HG03159 (cell line): Measurements from ENCODE around the gene LINGO4.

Source experiments
- ATAC-seq: cut with Tn5 transposase; IDR thresholded peaks from one replicate; pipeline ENCODE4 v1.9.1; 2021; ENCODE audit warnings: mild to moderate bottlenecking, moderate library complexity; ENCODE audit not compliant: unreplicated experiment

LINGO4 gene

DNA sequence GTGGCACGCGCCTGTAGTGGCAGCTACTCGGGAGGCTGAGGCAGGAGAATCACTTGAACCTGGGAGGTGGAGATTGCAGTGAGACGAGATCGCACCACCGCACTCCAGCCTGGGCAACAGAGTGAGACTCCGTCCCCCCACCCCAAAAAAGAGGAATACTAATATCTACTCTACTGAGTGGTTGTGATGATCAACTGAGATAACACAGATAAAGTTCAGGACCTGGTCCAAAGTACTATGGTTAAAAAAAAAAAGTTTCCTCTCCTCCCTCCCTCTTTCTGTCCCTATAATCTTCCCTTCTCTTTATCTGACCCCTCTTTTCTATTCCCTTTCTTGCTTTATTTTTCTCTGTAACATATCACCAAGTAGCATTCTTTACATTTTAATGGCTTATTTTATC is 30.4 kb upstream of the LINGO4 start:
- ATAC-seq, result no peak

DNA sequence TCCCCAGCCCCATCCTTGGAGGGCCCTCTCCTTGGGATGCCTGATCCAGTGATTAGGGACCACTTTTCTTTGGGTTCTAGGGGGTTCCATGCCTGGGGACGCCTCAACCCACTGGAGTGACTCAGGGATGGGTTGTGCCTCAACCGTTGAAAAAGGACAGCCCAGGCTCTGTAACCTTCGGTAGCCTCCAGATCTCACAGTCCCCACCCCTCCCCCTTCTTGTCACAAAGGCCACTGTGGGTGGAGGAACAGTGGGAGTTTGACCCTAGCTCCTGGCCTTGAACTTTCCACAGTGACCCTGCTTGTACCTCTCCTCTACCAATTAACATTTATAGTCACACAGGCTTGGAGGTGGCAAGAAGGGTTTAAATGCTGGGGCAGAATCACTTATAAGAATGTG is 29.0 kb upstream of the LINGO4 start:
- no peak for ATAC-seq

DNA sequence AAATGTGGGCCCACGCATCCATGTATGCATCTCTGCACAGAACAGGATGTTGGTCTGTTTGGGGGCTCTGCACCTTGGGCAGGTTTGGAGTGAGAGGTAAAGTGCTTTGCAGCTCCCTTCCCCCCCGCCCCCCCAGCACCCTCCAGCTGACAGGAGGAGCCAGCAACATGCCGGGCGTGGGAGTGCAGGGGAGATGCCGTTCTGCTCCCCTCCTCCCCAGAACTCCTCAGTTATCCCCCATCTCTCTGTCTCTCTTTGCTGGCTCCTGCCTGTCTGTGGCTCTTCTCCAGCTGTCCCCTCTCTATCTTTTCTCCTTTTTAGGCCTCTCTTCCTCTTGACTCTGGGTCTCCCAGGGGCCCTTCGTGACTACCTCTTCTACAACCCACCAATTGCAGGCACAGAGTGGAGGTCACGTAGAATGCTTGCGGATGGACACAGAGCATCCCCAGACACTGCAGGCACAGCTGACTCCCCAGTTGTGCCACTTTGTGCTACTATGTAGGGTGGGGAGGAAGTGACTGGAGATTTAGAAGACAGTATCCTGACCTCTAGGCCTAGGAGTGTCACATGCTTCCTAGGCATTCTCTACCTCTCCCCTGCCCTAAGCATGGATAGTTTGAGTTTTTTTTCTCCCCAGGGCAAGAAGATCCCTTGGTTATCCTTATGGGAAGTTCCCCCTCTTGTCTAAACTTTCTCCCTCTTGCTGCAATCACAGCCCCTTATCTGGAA is 28.1 kb upstream of the LINGO4 start:
- no peak for ATAC-seq

DNA sequence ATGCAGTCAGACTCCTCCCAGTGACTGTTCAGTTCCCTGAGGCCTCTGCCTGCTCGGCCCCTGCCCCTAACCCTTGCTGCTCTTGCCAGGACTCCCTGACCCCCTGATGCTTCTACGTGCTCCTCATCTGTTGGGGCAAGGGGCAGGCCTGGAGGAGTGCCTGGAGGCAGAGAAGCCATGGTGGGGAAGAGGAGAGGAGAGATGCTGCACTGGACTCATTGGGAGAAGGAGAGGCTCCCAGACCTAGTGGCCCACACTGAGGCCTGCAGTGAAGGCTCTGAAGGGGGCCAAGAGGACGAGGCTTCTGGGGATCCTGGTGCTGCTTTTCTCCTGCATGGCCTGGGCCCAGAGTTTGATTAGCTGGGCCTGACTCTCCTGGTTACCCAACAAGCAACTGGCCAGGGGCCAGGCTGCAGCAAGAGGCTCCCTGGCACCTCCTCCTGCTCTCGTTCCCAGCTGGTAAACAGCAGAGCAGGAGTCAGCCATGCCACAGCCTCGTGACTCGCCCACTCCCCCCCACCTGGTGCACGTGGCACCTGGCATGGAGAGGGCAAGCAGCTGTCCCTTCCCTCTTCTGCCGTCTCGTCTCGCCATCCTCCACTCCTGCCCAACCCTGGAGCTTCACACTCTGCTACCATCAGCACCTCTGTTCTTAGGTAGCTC is 27.2 kb upstream of the LINGO4 start:
- no peak for ATAC-seq

DNA sequence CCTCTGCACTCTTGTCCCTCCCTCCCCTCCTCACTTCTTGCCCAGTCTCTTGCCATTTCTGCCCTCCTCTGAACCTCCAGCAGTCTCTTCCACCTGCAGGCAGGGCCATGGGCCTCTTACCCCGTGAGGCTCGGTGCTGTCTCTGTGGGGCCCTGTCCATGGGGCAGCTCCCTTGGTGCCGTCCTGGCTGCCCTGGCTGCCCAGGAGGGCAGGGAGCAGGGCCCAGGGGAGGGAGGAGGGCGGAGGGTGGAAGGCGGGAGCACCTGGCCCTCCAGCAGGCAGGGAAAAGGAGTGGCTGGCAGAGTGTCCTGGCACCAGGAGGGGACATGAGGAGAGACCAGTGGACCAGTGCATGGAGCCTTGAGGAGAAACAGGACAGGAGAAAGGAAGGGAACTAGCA is 26.4 kb upstream of the LINGO4 start, which contains the start of gene RORC:
Gene RORC (minus strand): TSS at position 198 of the 400 bp plus-strand sequence. CDS start 38 bp downstream, at position 160.
- no peak for ATAC-seq

DNA sequence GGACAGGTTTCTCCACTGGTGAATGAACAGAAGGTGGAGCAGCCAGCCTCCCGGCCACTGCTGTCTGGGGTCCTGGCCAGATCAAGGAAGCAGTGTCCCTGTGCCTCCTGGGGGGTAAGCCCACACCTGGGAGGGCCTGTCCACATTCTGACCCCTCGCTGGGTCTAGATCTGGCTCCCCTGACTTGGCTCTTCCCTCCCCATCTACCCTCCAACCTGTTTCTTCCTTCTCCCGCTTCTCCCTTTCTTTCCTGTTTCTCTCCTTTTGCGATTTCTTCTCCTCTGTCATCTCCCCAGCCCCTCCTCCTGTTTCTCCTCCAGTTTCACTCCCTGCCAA is 26.0 kb upstream of the LINGO4 start:
- ATAC-seq, result no peak

DNA sequence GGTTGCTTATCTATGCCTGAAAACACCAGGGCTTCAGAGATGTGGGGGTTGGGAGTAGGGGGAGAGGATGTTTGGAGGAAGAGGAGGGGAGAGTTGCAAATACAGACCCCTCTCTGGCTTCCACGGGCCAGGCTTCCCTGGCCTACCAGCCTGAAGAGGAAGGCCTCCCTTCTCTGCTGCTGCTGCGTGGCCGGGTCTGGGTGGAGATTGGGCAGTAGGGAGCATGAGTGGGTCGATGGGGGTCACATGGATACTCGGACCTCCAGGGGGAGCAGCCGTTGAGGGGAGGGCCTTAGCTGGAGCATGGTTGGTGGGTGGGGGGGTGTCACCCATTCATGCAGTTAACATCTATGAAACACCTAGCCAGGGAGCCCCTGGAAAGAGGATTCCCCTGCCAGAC is 24.8 kb upstream of the LINGO4 start:
- no peak for ATAC-seq

DNA sequence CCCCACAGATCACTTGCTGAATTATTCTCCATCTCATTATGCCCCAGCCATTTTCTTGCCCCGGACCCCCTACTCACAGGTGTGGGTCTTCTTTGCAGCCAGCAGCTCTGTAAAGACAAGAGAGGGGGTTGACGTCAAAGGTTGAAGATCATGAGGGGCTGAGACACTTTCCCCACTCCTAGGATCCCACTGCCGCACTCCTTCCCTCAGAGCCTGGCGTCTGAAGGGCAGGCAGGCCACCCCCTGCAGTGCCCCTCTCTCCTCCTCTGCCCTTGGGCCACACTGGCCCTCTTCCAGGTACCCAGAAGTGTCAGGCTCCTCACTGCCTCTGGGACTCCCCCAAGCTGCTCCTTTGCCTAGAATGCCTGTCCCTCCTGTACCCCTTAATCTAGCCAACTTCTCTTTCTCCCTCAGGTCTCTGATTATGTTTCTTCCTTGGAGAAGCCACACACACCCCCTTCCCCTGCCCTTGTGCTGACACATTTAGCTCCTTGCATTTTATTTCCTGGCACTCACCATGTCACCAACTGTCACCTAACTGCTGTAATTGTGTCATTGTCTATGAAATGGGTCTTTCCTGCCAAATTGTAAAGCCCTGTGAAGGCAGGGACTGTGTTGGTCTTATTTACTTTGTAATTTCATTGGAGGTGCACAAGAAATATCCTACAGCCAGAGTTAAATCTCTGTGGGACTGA is 24.3 kb upstream of the LINGO4 start:
- no peak for ATAC-seq

DNA sequence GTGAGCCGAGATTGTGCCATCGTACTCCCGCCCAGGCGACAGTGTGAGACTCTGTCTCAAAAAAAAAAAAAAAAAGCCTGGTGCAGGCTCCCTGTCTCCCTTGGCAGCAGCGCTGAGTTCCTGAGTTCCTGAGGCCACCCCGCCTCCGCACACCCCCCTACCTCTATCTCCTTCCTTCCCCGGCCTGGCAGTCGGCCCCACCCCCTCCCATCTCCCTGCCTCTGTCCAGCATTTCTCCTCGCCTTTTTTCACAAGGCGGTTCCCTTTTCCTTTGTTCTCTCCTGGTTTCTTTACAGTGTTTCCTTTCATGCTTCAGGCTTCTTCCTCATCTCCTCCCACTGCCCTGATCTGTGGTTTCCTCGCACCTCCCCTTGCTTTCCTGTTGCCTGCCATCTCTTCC is 23.7 kb upstream of the LINGO4 start:
- no peak for ATAC-seq

DNA sequence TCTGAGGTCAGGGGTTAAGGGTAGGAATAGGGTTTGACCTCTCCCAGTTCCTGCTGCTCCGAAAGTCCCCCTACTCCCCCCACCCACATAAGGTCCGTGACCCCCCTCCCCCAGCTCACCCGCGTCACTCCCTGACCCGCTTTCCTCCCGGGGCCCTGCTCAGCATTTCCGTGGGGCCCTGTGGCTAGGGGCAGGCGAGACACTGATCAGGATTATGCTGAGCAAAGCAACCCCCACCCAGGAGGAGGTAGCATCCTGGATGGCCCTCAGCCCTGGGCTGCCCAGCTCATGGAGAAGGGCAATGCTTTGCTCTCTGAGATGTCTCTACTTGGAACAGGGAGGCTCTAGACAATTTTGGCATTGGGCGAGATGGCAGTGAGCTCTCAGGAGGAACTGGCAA is 22.6 kb upstream of the LINGO4 start:
- ATAC-seq, result no peak

DNA sequence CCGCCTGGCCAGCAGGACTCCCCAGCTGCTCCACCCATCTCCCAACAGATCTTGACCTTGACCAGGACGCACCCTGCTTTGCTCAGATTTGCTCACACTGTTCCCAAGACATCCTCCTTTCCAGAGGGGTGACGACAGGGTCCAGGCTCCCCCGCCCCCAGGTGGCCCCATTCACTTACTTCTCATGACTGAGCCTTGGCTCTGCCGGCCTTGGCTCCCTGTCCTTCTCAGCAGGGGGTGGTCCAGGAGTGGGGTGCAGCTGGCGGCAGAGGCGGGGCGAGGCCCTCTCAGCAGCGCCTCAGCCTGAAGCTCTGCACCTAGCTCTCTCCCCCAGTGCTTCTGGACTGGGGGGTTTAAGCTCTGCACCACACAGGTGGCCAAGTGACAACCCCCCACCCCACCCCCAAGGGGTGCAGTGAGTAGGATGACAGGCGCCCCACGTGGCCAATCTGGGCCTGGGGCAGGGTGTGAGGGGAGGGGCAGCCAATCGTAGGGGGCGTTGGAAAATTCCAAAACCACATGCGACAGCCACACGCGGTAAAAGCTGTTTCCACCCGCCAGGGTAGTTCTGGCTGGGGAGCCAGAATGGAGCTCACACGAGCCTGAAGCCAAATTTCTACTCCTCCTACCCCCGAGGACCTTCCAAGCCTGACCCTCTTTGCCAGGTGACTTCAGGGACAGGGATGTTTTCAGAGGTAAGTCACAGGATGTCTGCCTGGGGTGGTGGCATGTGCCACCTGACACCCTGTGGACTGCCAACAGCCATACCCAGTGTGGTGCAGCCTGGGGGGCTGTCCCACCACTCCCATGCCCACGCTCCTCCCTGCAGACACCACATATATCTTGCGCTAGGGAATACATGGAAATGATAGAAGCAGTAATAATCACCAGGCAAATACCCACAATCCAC is 20.8 kb upstream of the LINGO4 start:
- ATAC-seq, result no peak

DNA sequence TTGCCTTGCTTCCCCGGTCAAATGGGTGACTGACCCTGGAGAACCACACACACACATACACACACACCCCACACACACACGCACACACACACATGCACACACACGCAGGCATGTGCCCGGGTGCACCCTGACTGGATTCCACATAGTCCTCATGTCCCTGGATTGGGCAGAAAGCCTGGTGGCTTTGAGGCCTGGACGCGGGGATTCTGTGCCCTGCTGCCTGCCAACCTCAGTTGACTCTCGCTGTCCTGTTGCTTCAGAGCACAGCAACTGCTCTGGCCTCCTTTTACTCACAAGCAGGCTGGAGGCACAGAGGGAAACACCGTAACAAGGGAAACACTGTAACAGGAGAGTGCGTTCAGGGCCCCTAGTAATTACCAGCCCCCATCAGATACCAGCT is 20.0 kb upstream of the LINGO4 start:
- ATAC-seq, result no peak

DNA sequence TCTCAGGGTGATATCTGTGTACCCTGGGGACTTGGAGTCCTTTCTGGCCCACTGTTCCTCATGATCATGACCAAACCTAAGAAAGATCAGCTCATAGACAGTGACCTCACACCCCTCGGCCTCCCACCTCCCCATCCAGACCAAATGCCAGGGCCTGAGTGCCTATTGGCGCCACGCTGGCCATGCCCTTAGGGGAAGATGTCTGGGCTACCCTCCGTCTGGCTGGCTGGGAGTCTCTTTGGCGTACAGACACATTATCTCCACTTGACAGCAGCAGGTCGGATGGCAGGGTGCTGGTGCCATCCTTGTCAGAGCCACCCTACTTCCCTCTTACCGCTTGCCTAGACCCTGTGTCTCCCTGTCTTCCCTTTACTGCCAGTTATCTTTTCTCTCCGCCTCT is 18.0 kb upstream of the LINGO4 start:
- ATAC-seq, result no peak

DNA sequence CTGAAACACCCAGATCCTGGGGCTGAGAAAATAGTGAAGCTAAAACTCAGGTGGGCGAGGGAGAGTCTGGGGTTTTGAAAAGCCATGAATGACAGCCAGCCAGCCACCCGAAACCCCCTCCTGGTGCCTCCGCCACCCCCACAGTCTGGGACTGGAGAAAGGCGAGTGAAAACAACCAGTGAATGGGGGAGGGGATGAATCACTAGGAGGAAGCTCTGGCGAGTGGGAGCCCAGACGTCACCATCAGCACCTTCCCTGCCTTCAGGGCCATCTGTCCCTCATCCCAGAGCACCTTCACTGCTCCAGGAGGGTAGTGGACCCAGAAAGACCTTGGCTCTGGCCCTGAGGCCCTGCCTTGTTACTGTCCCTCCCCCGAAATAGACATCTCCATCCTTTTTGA is 17.2 kb upstream of the LINGO4 start:
- ATAC-seq, result no peak

DNA sequence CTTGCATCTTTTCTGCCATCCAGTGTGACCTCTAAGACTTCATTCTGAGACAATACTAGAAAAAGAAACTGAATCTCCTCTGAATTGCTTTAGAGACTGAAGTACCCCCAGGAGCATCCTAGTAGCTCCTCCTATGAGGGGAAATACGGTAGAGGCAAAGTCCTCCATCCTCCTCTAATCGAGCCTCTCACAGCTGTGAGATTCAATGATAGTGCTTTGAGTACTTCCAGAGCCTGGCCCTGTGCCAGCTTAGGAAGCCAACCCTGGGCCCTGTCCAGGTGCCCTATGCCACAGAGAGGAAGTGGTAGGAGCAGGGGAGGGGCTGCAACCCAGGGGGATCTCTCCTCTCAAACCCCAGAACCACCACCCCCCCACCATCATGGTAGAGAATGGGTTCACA is 15.7 kb upstream of the LINGO4 start:
- no peak for ATAC-seq

DNA sequence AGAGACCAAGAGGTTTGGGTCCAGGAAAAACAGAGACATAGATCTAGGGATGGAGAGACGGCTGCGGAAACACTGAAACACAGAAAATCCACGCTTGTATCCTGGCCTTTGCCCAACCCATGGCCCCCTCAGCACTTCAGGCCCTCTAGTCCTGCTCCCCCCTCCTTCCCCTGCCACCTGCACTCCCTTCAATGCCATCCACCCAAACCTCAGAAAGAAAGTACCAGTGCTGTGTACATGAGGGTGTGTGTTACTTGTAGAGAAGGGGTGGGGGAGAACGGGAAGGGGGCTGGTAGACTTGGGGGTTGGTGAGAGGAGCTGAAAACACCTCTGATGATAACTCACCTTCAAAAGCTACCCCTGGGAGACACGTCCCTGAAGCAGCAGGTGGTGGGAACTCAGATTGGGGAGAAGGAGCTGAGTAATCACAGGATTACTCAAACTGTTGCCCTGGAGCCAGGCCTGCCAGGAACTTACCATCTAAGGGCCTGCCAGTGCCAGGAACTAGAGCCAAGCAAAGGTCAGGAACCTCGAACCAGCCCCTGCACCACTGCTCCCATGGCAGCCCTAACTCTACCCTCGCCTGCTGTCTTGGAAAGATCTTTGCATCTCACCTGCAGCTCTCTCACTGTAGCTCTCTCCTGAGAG is 14.9 kb upstream of the LINGO4 start:
- no peak for ATAC-seq

DNA sequence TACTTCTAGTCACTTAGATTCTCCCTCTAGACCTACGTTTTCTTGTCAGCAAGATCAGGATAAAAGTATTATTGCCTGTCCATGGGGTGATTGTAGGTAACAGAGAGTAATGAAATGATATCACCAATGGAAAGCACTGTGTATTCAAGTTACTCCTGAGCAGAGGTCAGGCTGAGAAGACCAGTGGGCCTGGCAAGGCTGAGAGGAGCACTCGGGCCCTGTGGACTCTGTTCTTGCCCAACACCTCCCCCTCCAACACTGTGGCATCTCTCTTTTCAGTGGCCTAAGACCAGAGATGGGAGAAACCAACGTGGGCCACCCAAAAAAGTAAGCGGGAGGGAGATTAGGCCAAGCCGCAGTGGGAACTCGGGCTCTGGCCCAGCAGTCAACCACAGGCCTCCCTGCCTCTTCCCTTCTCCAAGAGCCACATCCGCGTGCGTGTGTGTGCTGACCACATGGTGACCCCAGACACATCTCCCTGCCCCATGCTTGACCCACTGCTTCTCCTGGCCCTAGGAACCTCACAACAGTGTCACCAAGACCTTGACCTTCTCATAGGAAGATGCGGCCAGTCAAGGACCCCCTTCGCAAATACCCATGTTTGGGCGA is 14.1 kb upstream of the LINGO4 start:
- no peak for ATAC-seq

DNA sequence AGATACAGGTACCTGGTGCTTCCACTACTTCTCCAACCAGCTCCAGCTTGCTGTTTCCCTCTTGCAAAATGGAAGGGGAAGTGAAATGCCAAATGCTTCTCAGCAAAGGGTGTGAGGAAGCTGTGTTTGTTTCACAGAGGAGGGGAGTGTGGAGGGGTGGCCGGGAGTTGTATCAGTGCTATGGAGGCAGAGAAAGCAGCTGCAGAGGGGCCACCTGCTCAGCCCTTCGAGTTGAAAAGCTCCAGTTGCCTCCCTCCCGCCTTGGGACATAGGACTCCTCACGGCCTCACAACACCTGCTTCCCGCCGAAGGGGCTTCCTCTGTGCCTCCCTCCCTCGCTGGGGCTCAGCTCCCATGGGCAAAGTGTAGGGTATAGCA is 12.1 kb upstream of the LINGO4 start:
- ATAC-seq, result no peak

DNA sequence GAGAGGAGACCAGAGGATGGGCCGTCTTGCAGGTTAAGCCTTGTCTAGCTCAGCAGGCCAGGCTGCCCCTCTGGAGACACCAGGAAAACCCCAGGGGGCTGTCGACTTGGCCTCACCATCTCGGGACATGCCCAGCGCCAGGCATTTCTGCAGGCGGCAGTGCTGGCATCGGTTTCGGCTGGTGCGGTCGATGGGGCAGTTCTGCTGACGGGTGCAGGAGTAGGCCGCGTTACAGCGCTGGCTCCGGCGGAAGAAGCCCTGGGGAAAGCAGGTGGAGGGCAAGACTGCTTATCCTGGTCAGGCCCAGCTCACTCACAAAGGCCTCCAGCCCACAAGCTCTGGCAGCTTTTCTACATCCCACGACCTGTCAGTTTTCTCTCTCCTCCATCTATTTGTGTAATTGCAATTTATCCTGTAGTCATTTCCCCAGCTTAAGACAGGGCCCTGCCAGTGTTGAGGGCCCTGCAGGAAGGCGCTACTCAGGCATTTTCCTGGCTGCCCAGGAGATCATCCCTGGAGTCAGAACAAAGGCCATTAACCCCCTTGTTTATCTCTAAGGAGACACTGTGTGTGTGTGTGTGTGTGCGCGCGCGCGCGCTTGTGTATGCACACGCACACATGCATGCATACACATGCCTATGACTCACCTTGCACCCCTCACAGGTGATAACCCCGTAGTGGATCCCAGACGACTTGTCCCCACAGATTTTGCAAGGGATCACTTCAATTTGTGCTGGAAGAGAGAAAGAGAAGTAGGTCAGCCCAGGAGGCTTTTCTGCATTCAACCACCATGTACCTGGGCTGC is 11.5 kb upstream of the LINGO4 start:
- no peak for ATAC-seq
